GM19452 (cell line): ENCODE measurements around the gene ADCY5.

Experiments used
- ATAC-seq: cut with Tn5 transposase; IDR thresholded peaks from one replicate; pipeline ENCODE4 v1.9.1; 2021; ENCODE audit not compliant: unreplicated experiment

ADCY5 gene

GRCh38 chr3:123346021-123346420 is 102.9 kb downstream of the ADCY5 start:
- ATAC-seq: no peak

GRCh38 chr3:123344907-123345594 is 103.8 kb downstream of the ADCY5 start:
- no peak for ATAC-seq

- no peak for ATAC-seq
These were observed 104.5 kb downstream of the ADCY5 start for GRCh38 chr3:123344175-123344906.

GRCh38 chr3:123343296-123344174 is 105.4 kb downstream of the ADCY5 start:
- ATAC-seq: no peak

GRCh38 chr3:123342631-123343080 is 106.2 kb downstream of the ADCY5 start:
- no peak for ATAC-seq

GRCh38 chr3:123341871-123342630 is 106.8 kb downstream of the ADCY5 start:
- no peak for ATAC-seq

- ATAC-seq: no peak
These were observed 108.6 kb downstream of the ADCY5 start for GRCh38 chr3:123340336-123340735.

GRCh38 chr3:123339302-123339701 is 109.6 kb downstream of the ADCY5 start:
- ATAC-seq: no peak

- ATAC-seq: no peak
These were observed 110.2 kb downstream of the ADCY5 start for GRCh38 chr3:123338620-123339061.

GRCh38 chr3:123337948-123338619 is 110.8 kb downstream of the ADCY5 start:
- ATAC-seq: no peak

GRCh38 chr3:123337226-123337625 is 111.7 kb downstream of the ADCY5 start:
- ATAC-seq: no peak

GRCh38 chr3:123336441-123336851 is 112.4 kb downstream of the ADCY5 start:
- no peak for ATAC-seq

GRCh38 chr3:123336001-123336400 is 112.9 kb downstream of the ADCY5 start:
- no peak for ATAC-seq

GRCh38 chr3:123335007-123335670 is 113.8 kb downstream of the ADCY5 start:
- peak; percentile 75 for ATAC-seq

- ATAC-seq: no peak
These were observed 114.8 kb downstream of the ADCY5 start for GRCh38 chr3:123334056-123334455.

GRCh38 chr3:123333401-123333800 is 115.5 kb downstream of the ADCY5 start:
- ATAC-seq: no peak

GRCh38 chr3:123332124-123332641 is 116.7 kb downstream of the ADCY5 start:
- no peak for ATAC-seq

GRCh38 chr3:123331651-123332050 is 117.2 kb downstream of the ADCY5 start:
- ATAC-seq: no peak

- no peak for ATAC-seq
These were observed 117.9 kb downstream of the ADCY5 start for GRCh38 chr3:123331006-123331405.
